ENCODE data around the gene ANKRD53.

DNA sequence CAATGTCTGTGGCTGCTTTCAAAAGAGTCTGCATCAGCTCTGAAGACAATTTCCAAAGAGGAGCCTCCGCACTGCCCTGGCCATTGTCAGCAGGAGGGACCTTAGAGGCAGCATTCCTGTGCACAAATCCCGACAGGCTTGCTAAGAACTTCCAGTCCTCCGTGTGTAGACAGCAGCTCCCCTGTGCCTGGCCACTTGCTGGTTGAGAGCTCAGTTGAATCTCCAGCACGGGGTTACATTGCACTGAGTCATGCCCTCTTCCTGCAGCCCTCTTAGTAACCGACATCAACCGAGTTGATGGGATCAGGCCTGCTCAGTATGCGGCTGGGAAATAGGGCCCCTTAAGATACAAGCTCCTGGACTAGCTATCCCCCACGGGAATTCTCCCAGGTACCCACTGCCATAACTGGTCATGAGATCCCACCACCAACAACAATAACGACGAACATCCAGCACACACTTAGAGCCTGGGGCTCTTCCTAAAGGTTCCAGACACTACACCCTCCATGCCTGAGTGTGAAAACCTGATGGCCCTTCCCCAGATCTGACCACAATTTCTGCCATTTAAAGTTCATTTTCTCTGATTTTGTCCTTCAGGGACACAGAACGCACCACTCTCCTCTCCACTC is 30.8 kb upstream of the ANKRD53 start:
- TF ChIP-seq, protein P1, sequence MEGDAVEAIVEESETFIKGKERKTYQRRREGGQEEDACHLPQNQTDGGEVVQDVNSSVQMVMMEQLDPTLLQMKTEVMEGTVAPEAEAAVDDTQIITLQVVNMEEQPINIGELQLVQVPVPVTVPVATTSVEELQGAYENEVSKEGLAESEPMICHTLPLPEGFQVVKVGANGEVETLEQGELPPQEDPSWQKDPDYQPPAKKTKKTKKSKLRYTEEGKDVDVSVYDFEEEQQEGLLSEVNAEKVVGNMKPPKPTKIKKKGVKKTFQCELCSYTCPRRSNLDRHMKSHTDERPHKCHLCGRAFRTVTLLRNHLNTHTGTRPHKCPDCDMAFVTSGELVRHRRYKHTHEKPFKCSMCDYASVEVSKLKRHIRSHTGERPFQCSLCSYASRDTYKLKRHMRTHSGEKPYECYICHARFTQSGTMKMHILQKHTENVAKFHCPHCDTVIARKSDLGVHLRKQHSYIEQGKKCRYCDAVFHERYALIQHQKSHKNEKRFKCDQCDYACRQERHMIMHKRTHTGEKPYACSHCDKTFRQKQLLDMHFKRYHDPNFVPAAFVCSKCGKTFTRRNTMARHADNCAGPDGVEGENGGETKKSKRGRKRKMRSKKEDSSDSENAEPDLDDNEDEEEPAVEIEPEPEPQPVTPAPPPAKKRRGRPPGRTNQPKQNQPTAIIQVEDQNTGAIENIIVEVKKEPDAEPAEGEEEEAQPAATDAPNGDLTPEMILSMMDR (IDR thresholded peaks at IDR 0.05) = no peak
- no peak for TF ChIP-seq POLR2A (IDR thresholded peaks at IDR 0.05)

All from esophagus squamous epithelium (tissue), 4 donors.